ENCODE data around the gene ADCK1. TPM values are rescaled to one million over a fixed set of nuclear protein-coding genes. Genes with fewer than 3 reads are reported as not detected.
"Not testable (repeated sequence)": the region's sequence is repeated elsewhere in the genome, so short reads cannot be mapped to it uniquely, and the experiment has no call there.

The ADCK1 gene
- polyA plus RNA-seq, 4 donors = 7.6 to 12.8 (median 10.0) TPM

GRCh38 chr14:77862154-77862786 is 62.4 kb downstream of the ADCK1 start:
- DNase-seq (ENCODE audit: low read depth in 4 of 4, low spot score in 2 of 4) = no peak

GRCh38 chr14:77864085-77864484 is 64.2 kb downstream of the ADCK1 start:
- DNase-seq (ENCODE audit: low read depth in 4 of 4, low spot score in 2 of 4) = no peak

GRCh38 chr14:77864580-77864979 is 64.7 kb downstream of the ADCK1 start:
- no peak for DNase-seq (ENCODE audit: low read depth in 4 of 4, low spot score in 2 of 4)

GRCh38 chr14:77865455-77865854 is 65.5 kb downstream of the ADCK1 start:
- DNase-seq (ENCODE audit: low read depth in 4 of 4, low spot score in 2 of 4) = no peak

GRCh38 chr14:77866932-77867331 is 67.0 kb downstream of the ADCK1 start:
- DNase-seq (ENCODE audit: low read depth in 4 of 4, low spot score in 2 of 4) = no peak

GRCh38 chr14:77867476-77867875 is 67.6 kb downstream of the ADCK1 start:
- DNase-seq (ENCODE audit: low read depth in 4 of 4, low spot score in 2 of 4) = no peak

- DNase-seq (ENCODE audit: low read depth in 4 of 4, low spot score in 2 of 4) = no peak
Measured at GRCh38 chr14:77868552-77869285, 68.8 kb downstream of the ADCK1 start.

- no peak for DNase-seq (ENCODE audit: low read depth in 4 of 4, low spot score in 2 of 4)
Measured at GRCh38 chr14:77869340-77869739, 69.4 kb downstream of the ADCK1 start.

GRCh38 chr14:77870646-77871045 is 70.7 kb downstream of the ADCK1 start:
- no peak for DNase-seq (ENCODE audit: low read depth in 4 of 4, low spot score in 2 of 4)

GRCh38 chr14:77872152-77872551 is 72.2 kb downstream of the ADCK1 start:
- no peak for DNase-seq (ENCODE audit: low read depth in 4 of 4, low spot score in 2 of 4)

- no peak for DNase-seq (ENCODE audit: low read depth in 4 of 4, low spot score in 2 of 4)
Measured at GRCh38 chr14:77872983-77873382, 73.1 kb downstream of the ADCK1 start.

- DNase-seq (ENCODE audit: low read depth in 4 of 4, low spot score in 2 of 4) = no peak
Measured at GRCh38 chr14:77878783-77879182, 78.9 kb downstream of the ADCK1 start.

GRCh38 chr14:77880056-77880455 is 80.1 kb downstream of the ADCK1 start:
- no peak for DNase-seq (ENCODE audit: low read depth in 4 of 4, low spot score in 2 of 4)

GRCh38 chr14:77882098-77882497 is 82.2 kb downstream of the ADCK1 start:
- peak in 1 of 4 donors; percentile 46 for DNase-seq (ENCODE audit: low read depth in 4 of 4, low spot score in 2 of 4)

- DNase-seq (ENCODE audit: low read depth in 4 of 4, low spot score in 2 of 4) = no peak
Measured at GRCh38 chr14:77882636-77883035, 82.7 kb downstream of the ADCK1 start.

GRCh38 chr14:77883131-77883846 is 83.4 kb downstream of the ADCK1 start:
- DNase-seq (ENCODE audit: low read depth in 4 of 4, low spot score in 2 of 4) = no peak

GRCh38 chr14:77883847-77884238 is 83.9 kb downstream of the ADCK1 start:
- no peak for DNase-seq (ENCODE audit: low read depth in 4 of 4, low spot score in 2 of 4)

GRCh38 chr14:77885367-77885766 is 85.5 kb downstream of the ADCK1 start:
- no peak for DNase-seq (ENCODE audit: low read depth in 4 of 4, low spot score in 2 of 4)

GRCh38 chr14:77886010-77886409 is 86.1 kb downstream of the ADCK1 start:
- no peak for DNase-seq (ENCODE audit: low read depth in 4 of 4, low spot score in 2 of 4)

- not testable (repeated sequence) for DNase-seq (ENCODE audit: low read depth in 4 of 4, low spot score in 2 of 4)
Measured at GRCh38 chr14:77888903-77889302, 89.0 kb downstream of the ADCK1 start.

GRCh38 chr14:77889971-77890442 is 90.1 kb downstream of the ADCK1 start:
- no peak for DNase-seq (ENCODE audit: low read depth in 4 of 4, low spot score in 2 of 4)

- DNase-seq (ENCODE audit: low read depth in 4 of 4, low spot score in 2 of 4) = no peak
Measured at GRCh38 chr14:77890873-77891272, 91.0 kb downstream of the ADCK1 start.
